GM12872 (cell line): Measurements from ENCODE around the gene CD58.
A peak's percentile ranks its signal among the peaks of the same experiment; 100 is the strongest.

Experiments used
- TF ChIP-seq, protein P1 (sequence below): IDR thresholded peaks from 3 replicates; pipeline ENCODE4 v1.5.1; 2011; ENCODE audit warnings: low read depth, mild to moderate bottlenecking, low read length, moderate library complexity; ENCODE audit not compliant: insufficient read depth

CD58 gene

GRCh38 chr1:116574581-116575291 lies 3.9 kb upstream of the CD58 start:
- TF ChIP-seq, protein P1, sequence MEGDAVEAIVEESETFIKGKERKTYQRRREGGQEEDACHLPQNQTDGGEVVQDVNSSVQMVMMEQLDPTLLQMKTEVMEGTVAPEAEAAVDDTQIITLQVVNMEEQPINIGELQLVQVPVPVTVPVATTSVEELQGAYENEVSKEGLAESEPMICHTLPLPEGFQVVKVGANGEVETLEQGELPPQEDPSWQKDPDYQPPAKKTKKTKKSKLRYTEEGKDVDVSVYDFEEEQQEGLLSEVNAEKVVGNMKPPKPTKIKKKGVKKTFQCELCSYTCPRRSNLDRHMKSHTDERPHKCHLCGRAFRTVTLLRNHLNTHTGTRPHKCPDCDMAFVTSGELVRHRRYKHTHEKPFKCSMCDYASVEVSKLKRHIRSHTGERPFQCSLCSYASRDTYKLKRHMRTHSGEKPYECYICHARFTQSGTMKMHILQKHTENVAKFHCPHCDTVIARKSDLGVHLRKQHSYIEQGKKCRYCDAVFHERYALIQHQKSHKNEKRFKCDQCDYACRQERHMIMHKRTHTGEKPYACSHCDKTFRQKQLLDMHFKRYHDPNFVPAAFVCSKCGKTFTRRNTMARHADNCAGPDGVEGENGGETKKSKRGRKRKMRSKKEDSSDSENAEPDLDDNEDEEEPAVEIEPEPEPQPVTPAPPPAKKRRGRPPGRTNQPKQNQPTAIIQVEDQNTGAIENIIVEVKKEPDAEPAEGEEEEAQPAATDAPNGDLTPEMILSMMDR: peak; percentile 87

GRCh38 chr1:116573431-116574095 lies 2.7 kb upstream of the CD58 start:
- TF ChIP-seq, protein P1: no peak

- TF ChIP-seq, protein P1: no peak
These were observed 2.1 kb upstream of the CD58 start for GRCh38 chr1:116572771-116573430.

DNA sequence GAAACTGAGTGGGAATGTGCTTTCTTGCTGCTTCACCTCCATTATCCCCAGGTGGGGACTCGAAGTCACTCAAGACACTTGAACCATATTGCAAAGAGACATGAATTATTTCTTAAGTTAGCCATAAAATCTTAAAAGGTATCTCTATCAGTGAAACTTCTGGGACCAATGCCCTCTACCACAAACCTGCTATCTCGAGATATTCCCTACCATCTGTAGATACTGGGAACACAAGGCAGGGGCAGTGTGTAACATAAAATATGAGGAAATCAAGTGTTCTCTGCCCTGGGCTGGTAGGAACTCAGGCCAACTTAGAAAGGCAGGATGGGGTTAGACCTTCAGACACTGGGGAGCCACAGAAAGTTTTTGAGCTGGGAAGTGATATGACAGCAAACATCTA lies 1.3 kb upstream of the CD58 start:
- TF ChIP-seq, protein P1: no peak

DNA sequence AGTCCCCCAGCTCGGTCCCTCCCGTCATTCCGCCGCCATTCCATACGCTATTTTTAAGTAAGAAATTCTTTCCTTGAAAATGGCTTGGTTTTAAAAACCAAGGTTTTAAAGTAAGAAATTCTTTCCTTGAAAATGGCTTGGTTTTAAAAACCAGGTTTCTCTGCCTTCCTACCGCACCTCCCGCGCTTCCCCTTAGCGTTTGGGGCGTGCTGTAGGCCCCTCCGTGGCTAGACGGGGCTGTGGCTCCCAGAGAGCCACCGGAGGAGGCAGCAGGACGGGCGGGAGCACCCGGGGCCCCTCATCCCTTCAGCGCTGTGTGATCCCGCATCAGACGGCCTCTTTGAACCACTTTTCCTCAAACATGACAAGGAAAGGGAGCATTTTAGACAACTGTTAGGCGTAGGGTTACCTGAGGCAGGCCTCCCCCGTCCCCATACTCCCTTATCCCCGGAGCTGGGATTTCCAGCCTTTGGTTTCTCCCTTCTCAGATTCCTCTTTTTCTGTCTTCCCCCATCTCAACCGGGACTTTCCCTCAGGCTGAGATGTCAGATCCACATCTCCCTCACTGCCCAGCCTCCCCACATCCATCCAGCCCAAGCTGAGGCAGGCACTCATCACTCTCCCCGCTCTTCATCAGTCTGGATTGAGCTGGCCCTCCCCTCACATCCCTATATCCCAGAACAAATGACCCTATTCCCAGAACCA lies 541 bp upstream of the CD58 start:
- TF ChIP-seq, protein P1: no peak

- TF ChIP-seq, protein P1: no peak
These were observed 959 bp downstream of the CD58 start for GRCh38 chr1:116569776-116570357.

- TF ChIP-seq, protein P1: no peak
These were observed 1.5 kb downstream of the CD58 start for GRCh38 chr1:116569381-116569670.
